HCT116 (cell line): ENCODE measurements around the gene KRTAP4-3. TPM values are rescaled to one million over a fixed set of nuclear protein-coding genes. Genes with fewer than 3 reads are reported as not detected.

Source experiments
- ATAC-seq: fragments of 200-7000 bp; cut with Tn5 transposase; 2 replicates; pipeline ENCODE4 v1.9.1; 2020; ENCODE audit warnings: mild to moderate bottlenecking, moderate library complexity
- BruUV-seq: library from RNA; stranded (reverse); fragments of 400-500 nt; replicated peaks from 2 replicates; lab custom pipeline; 2021; lab: Mats Ljungman, UMichigan
- CTCF ChIA-PET: fragments of 300-600 bp; sonication (Branson Sonifier 250); formaldehyde crosslinking; loops from one replicate; lab custom pipeline; 2021; ENCODE audit warnings: antibody characterized with exemption; lab: Charles Lee
- POLR2A ChIA-PET: fragments of 300-600, 350-600 bp; sonication (Branson Sonifier 250); formaldehyde crosslinking; loops from one replicate; lab custom pipeline; 2021; ENCODE audit warnings: antibody characterized with exemption; lab: Charles Lee
- RAD21 ChIA-PET, 2 experiments: fragments of 300-600 bp; sonication (Branson Sonifier 250); formaldehyde crosslinking; loops; one replicate each; lab custom pipeline; 2023; ENCODE audit warnings: low total read pairs in 2 of 2; ENCODE audit not compliant: uncharacterized antibody in 2 of 2, unreplicated experiment in 2 of 2, low non-redundant PET in 1 of 2; lab: Charles Lee
- DNase-seq: peaks from one replicate; pipeline ENCODE4 v3.0.0-alpha.2; 2010; ENCODE audit warnings: low read depth, low spot score
- H2AFZ ChIP-seq: fragments of 200-600 bp; shearing (Covaris generic), sonication (generic); 2 replicates; pipeline ENCODE4 v1.6.1; 2017; ENCODE audit warnings: low read depth, mixed run types, mixed read lengths, antibody characterized with exemption, low read length; ENCODE audit not compliant: poor library complexity, severe bottlenecking
- H3K27ac ChIP-seq: 2 replicates; pipeline ENCODE4 v1.5.1; 2012; ENCODE audit warnings: low read depth, low read length
- H3K27me3 ChIP-seq: fragments of 200-600 bp; sonication (generic); 2 replicates; pipeline ENCODE4 v1.6.1; 2016; ENCODE audit warnings: mixed run types, low read length, mixed read lengths; ENCODE audit not compliant: insufficient read depth
- H3K36me3 ChIP-seq, 2 experiments: fragments of 200-500 bp in 1 of 2; fragments of 200-600 bp in 1 of 2; sonication (Bioruptor generic) in 1 of 2; sonication (generic) in 1 of 2; 2 replicates each; pipeline versions ENCODE4 v1.5.1 to v1.6.1; 2014 to 2016; ENCODE audit warnings: low read length in 2 of 2, inconsistent platforms in 1 of 2, mixed read lengths in 1 of 2, mixed run types in 1 of 2; ENCODE audit not compliant: insufficient read depth in 2 of 2, control insufficient read depth in 1 of 2
- H3K4me1 ChIP-seq, 2 experiments: fragments of 200-600 bp in 1 of 2; sonication (generic) in 1 of 2; 2 replicates each; pipeline versions ENCODE4 v1.5.1 to v1.6.1; 2012 to 2017; ENCODE audit warnings: low read length in 2 of 2, inconsistent platforms in 1 of 2, mild to moderate bottlenecking in 1 of 2, mixed read lengths in 1 of 2, mixed run types in 1 of 2, moderate library complexity in 1 of 2; ENCODE audit not compliant: insufficient read depth in 2 of 2, control insufficient read depth in 1 of 2
- H3K4me2 ChIP-seq: fragments of 200-600 bp; sonication (generic); 2 replicates; pipeline ENCODE4 v1.6.1; 2017; ENCODE audit warnings: mixed run types, low read length, mixed read lengths
- H3K4me3 ChIP-seq, 2 experiments: fragments of 200-600 bp in 1 of 2; sonication (generic) in 1 of 2; replicated peaks in 1 of 2; 2 replicates each; pipeline ENCODE4 v1.5.1; 2011 to 2016; ENCODE audit warnings: low read length in 2 of 2, control low read depth in 1 of 2, low read depth in 1 of 2, mild to moderate bottlenecking in 1 of 2, mixed read lengths in 1 of 2, mixed run types in 1 of 2
- H3K79me2 ChIP-seq: fragments of 200-600 bp; sonication (generic); 2 replicates; pipeline ENCODE4 v1.6.1; 2017; ENCODE audit warnings: mild to moderate bottlenecking, mixed run types, low read length, moderate library complexity, mixed read lengths; ENCODE audit not compliant: insufficient read depth
- H3K9ac ChIP-seq: fragments of 200-600 bp; sonication (generic); 2 replicates; pipeline ENCODE4 v1.6.1; 2016; ENCODE audit warnings: low read length, mixed read lengths
- H3K9me2 ChIP-seq: fragments of 200-600 bp; sonication (generic), shearing (Covaris generic); 2 replicates; pipeline ENCODE4 v1.6.1; 2017; ENCODE audit warnings: mixed run types, mild to moderate bottlenecking, moderate library complexity; ENCODE audit not compliant: insufficient read depth
- H3K9me3 ChIP-seq, 2 experiments: fragments of 200-500 bp in 1 of 2; fragments of 200-600 bp in 1 of 2; sonication (Bioruptor generic) in 1 of 2; sonication (generic) in 1 of 2; 2 replicates each; pipeline ENCODE4 v1.6.1; 2014 to 2017; ENCODE audit warnings: low read length in 2 of 2, mixed read lengths in 2 of 2, inconsistent platforms in 1 of 2, low read depth in 1 of 2, mild to moderate bottlenecking in 1 of 2, mixed run types in 1 of 2, moderate library complexity in 1 of 2; ENCODE audit not compliant: control insufficient read depth in 1 of 2, insufficient read depth in 1 of 2
- H4K20me1 ChIP-seq: fragments of 200-600 bp; sonication (generic), shearing (Covaris generic); 2 replicates; pipeline ENCODE4 v1.6.1; 2017; ENCODE audit warnings: mixed run types, mild to moderate bottlenecking, moderate library complexity; ENCODE audit not compliant: insufficient read depth
- CBX3 ChIP-seq: IDR thresholded peaks from 2 replicates; pipeline ENCODE4 v1.6.1; 2012; ENCODE audit warnings: low read depth
- CEBPB ChIP-seq: IDR thresholded peaks from 2 replicates; pipeline ENCODE4 v1.6.1; 2012; ENCODE audit warnings: low read depth
- ELF1 ChIP-seq: IDR thresholded peaks from 2 replicates; pipeline ENCODE4 v1.6.1; 2012; ENCODE audit warnings: low read depth, borderline replicate concordance
- EZH2 ChIP-seq: fragments of 200-600 bp; sonication (generic); IDR thresholded peaks from 2 replicates; pipeline ENCODE4 v1.6.1; 2017; ENCODE audit warnings: antibody characterized with exemption, mixed run types
- EZH2phosphoT487 ChIP-seq: fragments of 200-600 bp; IDR thresholded peaks from 2 replicates; pipeline ENCODE4 v1.6.1; 2018; ENCODE audit warnings: antibody characterized with exemption, borderline replicate concordance
- JUND ChIP-seq: IDR thresholded peaks from 2 replicates; pipeline ENCODE4 v1.6.1; 2012
- POLR2AphosphoS5 ChIP-seq: IDR thresholded peaks from 2 replicates; pipeline ENCODE4 v1.6.1; 2011; ENCODE audit warnings: mild to moderate bottlenecking, low read depth, low read length, moderate library complexity
- RAD21 ChIP-seq: IDR thresholded peaks from 2 replicates; pipeline ENCODE4 v1.6.1; 2012; ENCODE audit warnings: low read depth, mild to moderate bottlenecking
- SIN3A ChIP-seq: IDR thresholded peaks from 2 replicates; pipeline ENCODE4 v1.6.1; 2012; ENCODE audit warnings: low read depth
- SP1 ChIP-seq: IDR thresholded peaks from 2 replicates; pipeline ENCODE4 v1.6.1; 2012; ENCODE audit warnings: low read depth
- SRF ChIP-seq: IDR thresholded peaks from 2 replicates; pipeline ENCODE4 v1.6.1; 2012; ENCODE audit warnings: low read depth
- TCF7L2 ChIP-seq: IDR thresholded peaks from 2 replicates; pipeline ENCODE4 v1.7.0; 2011; ENCODE audit warnings: borderline replicate concordance, inconsistent platforms; ENCODE audit not compliant: insufficient read depth, insufficient read length; ENCODE audit errors: extremely low read depth
- ZBTB33 ChIP-seq: IDR thresholded peaks from 2 replicates; pipeline ENCODE4 v1.6.1; 2011; ENCODE audit warnings: mild to moderate bottlenecking, low read length, moderate library complexity; ENCODE audit not compliant: insufficient replicate concordance; ENCODE audit errors: extremely low read depth
- ZNF274 ChIP-seq: fragments of 200-500 bp; sonication (Bioruptor generic); IDR thresholded peaks from 2 replicates; pipeline ENCODE4 v1.6.1; 2014; ENCODE audit warnings: mild to moderate bottlenecking, low read depth, low read length, inconsistent platforms
- intact Hi-C: fragments of 100-400 bp; cut with micrococcal nuclease; formaldehyde crosslinking; loops from 2 replicates; pipeline ENCODE4 v1.10.0; 2022
- total RNA-seq: library from RNA; stranded (reverse); gene quantifications from one replicate; pipeline ENCODE4 v1.2.1, GENCODE V29; 2021; ENCODE audit not compliant: unreplicated experiment
- TF ChIP-seq, protein P1 (sequence below): IDR thresholded peaks from 2 replicates; pipeline ENCODE4 v1.6.1; 2012; ENCODE audit warnings: low read depth
- TF ChIP-seq, protein P2 (sequence below): IDR thresholded peaks from 2 replicates; pipeline ENCODE4 v1.6.1; 2012
- TF ChIP-seq, protein P3 (sequence below), 3 experiments: fragments of 200-600 bp in 1 of 3; sonication (generic) in 1 of 3; IDR thresholded peaks in 2 of 3; conservative IDR thresholded peaks in 1 of 3; 2 replicates each; pipeline ENCODE4 v1.5.1; 2012 to 2017; ENCODE audit warnings: low read depth in 2 of 3, low read length in 2 of 3, antibody characterized with exemption in 1 of 3, borderline replicate concordance in 1 of 3, control low read depth in 1 of 3, mild to moderate bottlenecking in 1 of 3, mixed read lengths in 1 of 3, mixed run types in 1 of 3, moderate library complexity in 1 of 3; ENCODE audit not compliant: insufficient read depth in 1 of 3
- TF ChIP-seq, protein P4 (sequence below): IDR thresholded peaks from 2 replicates; pipeline ENCODE4 v1.6.1; 2012

The KRTAP4-3 gene
- total RNA-seq, 1 experiment from 2014 or later = not detected

DNA sequence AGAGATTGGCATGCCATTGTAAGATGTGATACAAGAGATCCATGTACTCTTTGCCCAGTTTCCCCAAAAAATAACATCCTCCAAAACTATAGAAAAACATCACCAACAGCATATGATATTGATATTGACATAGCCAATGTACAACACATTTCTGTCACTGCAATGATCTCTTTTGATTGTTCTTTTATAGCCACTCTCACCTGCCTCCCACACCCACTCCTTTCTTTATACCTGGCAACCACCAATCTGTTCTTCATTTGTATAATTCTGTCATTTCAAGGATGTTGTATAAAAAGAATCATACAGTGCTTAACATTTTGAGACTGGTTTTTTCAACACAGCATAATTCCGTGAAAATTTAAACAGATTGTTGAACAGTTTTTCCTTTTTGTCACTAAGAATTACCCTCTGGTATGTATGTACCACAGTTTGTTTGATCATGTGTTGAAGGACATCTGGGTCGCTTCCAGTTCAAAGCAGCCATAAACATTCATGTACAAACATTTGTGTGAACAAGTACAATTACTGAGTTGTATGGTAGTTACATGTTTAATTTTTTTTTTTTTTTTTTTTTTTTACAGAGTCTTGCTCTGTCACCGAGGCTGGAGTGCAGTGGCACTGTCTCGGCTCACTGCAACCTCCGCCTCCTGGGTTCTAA is 31.5 kb upstream of the KRTAP4-3 start:
- H3K9me3 ChIP-seq = no peaks in the 10 kb centered on the region
- DNase-seq (no peak), ATAC-seq (no peak)
- no peak overlapping the region for H3K4me2 ChIP-seq
- H4K20me1 ChIP-seq = no peaks in the 10 kb centered on the region
- no peak overlapping the region for H2AFZ ChIP-seq
- intact Hi-C loops = no loop called here
- H3K79me2 ChIP-seq = no peaks in the 10 kb centered on the region
- H3K27me3 ChIP-seq = no peaks in the 10 kb centered on the region
- ChIA-PET RAD21 (no interaction called here), POLR2A (no interaction called here)
- H3K9me2 ChIP-seq = no peaks in the 10 kb centered on the region
- no peaks in the 10 kb centered on the region for H3K36me3 ChIP-seq
- H3K4me1 ChIP-seq = no peaks in the 10 kb centered on the region
- H3K27ac ChIP-seq = no peak overlapping the region
- no TSS peak for BruUV-seq
- H3K9ac ChIP-seq = no peak overlapping the region
- TF ChIP-seq, protein P1, sequence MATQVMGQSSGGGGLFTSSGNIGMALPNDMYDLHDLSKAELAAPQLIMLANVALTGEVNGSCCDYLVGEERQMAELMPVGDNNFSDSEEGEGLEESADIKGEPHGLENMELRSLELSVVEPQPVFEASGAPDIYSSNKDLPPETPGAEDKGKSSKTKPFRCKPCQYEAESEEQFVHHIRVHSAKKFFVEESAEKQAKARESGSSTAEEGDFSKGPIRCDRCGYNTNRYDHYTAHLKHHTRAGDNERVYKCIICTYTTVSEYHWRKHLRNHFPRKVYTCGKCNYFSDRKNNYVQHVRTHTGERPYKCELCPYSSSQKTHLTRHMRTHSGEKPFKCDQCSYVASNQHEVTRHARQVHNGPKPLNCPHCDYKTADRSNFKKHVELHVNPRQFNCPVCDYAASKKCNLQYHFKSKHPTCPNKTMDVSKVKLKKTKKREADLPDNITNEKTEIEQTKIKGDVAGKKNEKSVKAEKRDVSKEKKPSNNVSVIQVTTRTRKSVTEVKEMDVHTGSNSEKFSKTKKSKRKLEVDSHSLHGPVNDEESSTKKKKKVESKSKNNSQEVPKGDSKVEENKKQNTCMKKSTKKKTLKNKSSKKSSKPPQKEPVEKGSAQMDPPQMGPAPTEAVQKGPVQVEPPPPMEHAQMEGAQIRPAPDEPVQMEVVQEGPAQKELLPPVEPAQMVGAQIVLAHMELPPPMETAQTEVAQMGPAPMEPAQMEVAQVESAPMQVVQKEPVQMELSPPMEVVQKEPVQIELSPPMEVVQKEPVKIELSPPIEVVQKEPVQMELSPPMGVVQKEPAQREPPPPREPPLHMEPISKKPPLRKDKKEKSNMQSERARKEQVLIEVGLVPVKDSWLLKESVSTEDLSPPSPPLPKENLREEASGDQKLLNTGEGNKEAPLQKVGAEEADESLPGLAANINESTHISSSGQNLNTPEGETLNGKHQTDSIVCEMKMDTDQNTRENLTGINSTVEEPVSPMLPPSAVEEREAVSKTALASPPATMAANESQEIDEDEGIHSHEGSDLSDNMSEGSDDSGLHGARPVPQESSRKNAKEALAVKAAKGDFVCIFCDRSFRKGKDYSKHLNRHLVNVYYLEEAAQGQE = no peak
- TF ChIP-seq POLR2AphosphoS5 = no peak
- no peak for TF ChIP-seq EZH2phosphoT487
- no peak for TF ChIP-seq ZBTB33
- no peak for TF ChIP-seq ELF1
- TF ChIP-seq CEBPB = no peak
- TF ChIP-seq SRF = no peak
- TF ChIP-seq CBX3 = no peak
- no peak for TF ChIP-seq SIN3A
- TF ChIP-seq JUND = no peak
- TF ChIP-seq, protein P2, sequence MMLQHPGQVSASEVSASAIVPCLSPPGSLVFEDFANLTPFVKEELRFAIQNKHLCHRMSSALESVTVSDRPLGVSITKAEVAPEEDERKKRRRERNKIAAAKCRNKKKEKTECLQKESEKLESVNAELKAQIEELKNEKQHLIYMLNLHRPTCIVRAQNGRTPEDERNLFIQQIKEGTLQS = no peak
- no peak for TF ChIP-seq ZNF274
- TF ChIP-seq, protein P3, sequence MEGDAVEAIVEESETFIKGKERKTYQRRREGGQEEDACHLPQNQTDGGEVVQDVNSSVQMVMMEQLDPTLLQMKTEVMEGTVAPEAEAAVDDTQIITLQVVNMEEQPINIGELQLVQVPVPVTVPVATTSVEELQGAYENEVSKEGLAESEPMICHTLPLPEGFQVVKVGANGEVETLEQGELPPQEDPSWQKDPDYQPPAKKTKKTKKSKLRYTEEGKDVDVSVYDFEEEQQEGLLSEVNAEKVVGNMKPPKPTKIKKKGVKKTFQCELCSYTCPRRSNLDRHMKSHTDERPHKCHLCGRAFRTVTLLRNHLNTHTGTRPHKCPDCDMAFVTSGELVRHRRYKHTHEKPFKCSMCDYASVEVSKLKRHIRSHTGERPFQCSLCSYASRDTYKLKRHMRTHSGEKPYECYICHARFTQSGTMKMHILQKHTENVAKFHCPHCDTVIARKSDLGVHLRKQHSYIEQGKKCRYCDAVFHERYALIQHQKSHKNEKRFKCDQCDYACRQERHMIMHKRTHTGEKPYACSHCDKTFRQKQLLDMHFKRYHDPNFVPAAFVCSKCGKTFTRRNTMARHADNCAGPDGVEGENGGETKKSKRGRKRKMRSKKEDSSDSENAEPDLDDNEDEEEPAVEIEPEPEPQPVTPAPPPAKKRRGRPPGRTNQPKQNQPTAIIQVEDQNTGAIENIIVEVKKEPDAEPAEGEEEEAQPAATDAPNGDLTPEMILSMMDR (IDR thresholded peaks at IDR 0.05 in 2 of 3, conservative IDR thresholded peaks at IDR 0.05 in 1 of 3; ENCODE audit: borderline replicate concordance in 1 of 3, insufficient read depth in 1 of 3, low read depth in 2 of 3, low read length in 2 of 3) = no peak
- TF ChIP-seq, protein P4, sequence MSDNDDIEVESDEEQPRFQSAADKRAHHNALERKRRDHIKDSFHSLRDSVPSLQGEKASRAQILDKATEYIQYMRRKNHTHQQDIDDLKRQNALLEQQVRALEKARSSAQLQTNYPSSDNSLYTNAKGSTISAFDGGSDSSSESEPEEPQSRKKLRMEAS = no peak
- no peak for TF ChIP-seq EZH2
- TF ChIP-seq TCF7L2 = no peak
- TF ChIP-seq SP1 = no peak
- TF ChIP-seq RAD21 = no peak
- TF ChIP-seq, all 23 proteins: peak for 0
- CTCF ChIA-PET = no interaction called here
- no peak overlapping the region for H3K4me3 ChIP-seq
